Activated naive CD4-positive, alpha-beta T cell treated with anti-CD3 and anti-CD28 coated beads, Interleukin-2, amount 50 U/mL, for 16 hours (primary cell): Measurements from ENCODE around the gene TMEM53.
A peak's percentile ranks its signal among the peaks of the same experiment; 100 is the strongest.
"Not testable (repeated sequence)": the region's sequence is repeated elsewhere in the genome, so short reads cannot be mapped to it uniquely, and the experiment has no call there.

Experiments
- DNase-seq: peaks from one replicate; pipeline ENCODE4 v3.0.0-alpha.2; 2020

The TMEM53 gene

DNA sequence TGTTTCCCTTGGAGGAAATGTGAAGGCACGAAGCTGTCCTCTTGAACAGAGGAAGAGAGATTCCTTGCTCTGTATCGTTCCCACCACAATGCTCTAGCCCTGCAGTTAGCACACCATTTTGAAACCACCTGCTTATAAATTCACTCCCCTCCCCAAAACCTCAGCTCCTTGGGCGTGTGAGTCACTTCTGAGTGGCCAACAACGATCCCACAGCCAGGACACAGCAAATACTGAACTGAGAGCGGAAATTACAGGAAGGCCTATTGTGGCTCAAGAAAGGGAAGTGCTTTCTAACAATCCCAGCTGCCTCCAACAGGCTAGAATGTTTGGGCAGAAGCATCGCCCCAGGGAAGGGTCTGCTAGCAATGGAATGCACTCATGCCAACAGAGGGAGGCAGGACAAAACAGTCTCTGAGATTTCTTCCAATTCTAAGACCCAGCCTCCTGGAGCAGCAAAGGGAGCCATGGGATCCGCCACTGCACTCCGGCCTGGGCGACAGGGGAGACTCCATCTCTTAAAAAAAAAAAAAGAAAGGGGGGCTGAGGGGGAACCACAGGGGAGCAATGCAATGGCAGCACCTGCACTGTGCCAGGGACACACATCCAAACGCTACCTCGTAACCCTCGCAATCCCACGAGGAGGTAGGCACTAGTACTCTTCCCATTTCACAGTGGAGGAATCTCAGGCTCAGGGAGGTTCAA is 1.9 kb downstream of the TMEM53 start:
- no peak for DNase-seq

GRCh38 chr1:44670751-44671640 is 3.3 kb downstream of the TMEM53 start:
- no peak for DNase-seq

GRCh38 chr1:44666719-44667118 is 7.6 kb downstream of the TMEM53 start:
- not testable (repeated sequence) for DNase-seq

- peak; percentile 37 for DNase-seq
Observed at GRCh38 chr1:44664730-44665370, 9.4 kb downstream of the TMEM53 start.

DNA sequence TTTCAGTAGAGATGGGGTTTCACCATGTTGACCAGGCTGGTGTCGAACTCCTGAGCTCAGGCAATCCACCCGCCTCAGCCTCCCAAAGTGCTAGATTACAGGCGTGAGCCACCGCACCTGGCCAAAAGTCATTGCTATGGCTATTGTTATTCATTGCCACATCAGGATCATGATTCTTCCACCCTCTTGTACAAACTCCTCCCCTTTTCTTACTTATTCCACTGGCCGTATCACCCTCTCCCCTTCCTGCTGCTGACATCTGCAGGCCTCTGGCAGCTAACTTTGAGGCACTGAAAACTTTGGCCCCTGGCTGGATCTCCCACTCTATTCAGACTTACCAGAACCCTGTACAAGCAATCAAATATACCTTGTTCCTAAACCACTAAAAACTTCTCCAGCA is 10.9 kb downstream of the TMEM53 start:
- DNase-seq: no peak

GRCh38 chr1:44662683-44663030 is 11.6 kb downstream of the TMEM53 start:
- DNase-seq: no peak

GRCh38 chr1:44661781-44662682 is 12.2 kb downstream of the TMEM53 start:
- DNase-seq: no peak

DNA sequence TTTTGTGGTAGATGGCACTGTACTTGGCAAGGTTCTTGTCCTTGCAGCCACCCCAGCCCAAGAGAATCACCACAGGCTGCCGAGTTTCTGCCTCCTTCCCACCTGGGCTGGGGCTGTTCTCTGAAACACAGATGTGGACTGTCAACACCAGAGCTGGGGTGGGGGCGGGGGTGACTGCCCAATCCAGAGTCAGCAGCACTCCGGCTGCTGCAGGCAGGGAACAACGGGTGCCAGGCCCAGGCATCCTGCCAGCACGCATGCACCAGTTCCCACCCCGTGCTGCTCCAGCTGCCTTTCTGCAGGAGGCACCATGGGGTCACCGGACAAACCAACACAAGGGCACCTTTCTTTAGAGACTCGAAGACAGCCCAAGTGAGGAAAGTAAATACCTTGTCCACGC is 14.1 kb downstream of the TMEM53 start:
- no peak for DNase-seq

DNA sequence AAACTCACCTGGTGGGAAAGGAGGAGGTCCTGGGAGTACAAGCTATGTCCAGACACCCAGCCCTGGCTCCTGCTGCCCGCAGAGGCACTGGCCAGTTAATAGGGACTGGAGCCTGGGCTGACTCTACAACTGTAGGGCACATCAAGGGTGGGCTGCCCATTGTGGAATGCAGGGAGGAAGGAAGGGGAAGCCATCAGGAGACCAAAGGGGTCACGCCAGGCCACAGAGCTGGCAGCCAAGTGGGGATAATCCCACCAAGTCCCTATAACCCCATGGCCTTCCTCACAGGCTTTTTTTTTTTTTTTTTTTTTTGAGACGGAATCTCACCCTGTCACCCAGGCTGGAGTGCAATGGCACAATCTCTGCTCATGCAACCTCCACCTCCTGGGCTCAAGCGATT is 14.7 kb downstream of the TMEM53 start:
- DNase-seq: no peak

- DNase-seq: no peak
Observed at GRCh38 chr1:44655609-44656008, 18.7 kb downstream of the TMEM53 start.

DNA sequence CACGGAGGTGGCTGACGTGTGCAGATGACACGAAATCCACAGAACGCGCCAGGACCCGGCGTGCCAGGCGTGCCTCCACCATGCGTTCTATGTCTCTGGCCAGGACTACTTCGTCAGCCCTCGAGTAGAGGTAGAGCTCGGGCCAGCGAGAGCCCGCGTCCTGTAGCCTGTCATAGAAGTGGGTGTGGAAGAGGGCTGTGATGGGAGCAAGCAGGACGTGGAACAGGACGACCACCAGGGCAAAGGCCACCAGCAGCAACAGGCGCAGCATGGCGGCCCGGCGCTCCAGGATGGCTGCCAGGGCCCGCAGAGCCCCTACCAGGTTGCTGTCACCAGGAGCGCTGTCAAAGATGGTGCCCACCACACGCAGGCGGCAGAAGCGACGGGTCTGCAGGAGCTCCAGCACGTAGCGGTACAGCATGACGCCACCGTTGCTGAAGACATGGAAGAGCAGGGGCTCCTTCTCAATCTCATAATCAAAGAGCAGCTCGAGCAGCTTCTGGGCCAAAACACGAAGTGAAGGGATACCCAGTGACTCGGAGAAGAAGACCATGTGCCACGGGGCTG is 19.6 kb downstream of the TMEM53 start:
- no peak for DNase-seq

DNA sequence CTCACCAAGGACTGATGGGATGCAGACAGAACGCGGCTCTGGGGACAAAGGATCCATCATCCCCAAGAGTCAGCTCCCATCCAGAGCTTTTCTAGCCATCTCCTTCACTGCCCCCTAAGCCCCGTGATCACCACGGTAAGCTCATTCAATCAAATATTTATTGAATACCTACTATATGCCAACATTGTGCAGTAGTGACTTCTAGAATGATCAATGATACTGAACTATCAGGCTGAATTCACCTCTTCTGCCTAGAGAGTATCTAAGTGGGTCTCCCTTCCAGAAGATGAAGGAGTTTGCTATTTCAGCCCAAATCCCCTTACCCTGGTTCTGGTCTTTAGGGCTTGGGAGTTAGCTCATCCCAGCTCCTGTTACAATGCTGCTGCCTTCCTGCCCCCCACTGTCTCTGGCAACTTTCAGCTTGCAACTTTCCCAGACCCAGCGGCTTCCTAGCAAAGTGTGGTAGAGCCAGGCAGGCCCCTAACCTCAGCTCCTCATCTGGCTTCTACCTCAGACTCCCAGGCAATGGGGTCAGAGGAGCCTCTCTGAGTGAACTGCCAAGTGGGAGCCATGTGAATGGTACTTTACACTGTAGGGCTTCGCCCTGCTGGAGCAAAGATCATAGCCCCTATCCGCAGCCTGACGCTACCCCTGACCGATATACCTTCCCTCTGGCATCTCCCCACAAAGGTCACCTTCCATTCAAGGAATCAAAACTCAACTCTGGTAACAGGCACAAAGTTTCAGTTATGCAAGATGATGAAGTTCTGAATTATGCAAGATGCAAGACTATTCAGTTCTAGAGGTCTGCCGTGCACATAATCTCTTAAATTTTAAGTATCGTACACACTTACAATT is 20.9 kb downstream of the TMEM53 start:
- no peak for DNase-seq

GRCh38 chr1:44652445-44653106 is 21.7 kb downstream of the TMEM53 start:
- peak; percentile 75 for DNase-seq

GRCh38 chr1:44651069-44651468 is 23.2 kb downstream of the TMEM53 start:
- DNase-seq: no peak

- DNase-seq: no peak
Observed at GRCh38 chr1:44650159-44650831, 24.0 kb downstream of the TMEM53 start.

DNA sequence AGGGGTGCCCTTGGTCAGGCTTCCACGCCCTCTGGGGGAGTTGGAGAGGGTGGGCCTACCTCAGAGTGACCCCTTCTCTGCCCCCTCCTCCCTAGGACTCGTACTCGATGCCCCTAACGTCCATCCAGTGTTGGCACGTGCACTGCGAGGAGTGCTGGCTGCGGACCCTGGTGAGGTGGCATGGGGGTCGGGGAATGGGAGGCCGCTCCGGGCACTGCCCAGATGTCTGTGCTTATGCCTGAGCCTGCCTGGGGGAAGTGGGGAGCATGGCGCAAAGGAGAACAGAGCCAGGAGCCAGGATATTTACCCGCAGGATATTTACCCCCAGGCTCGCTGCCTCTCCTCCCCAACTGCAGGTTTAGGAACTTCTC is 24.5 kb downstream of the TMEM53 start:
- DNase-seq: no peak

DNA sequence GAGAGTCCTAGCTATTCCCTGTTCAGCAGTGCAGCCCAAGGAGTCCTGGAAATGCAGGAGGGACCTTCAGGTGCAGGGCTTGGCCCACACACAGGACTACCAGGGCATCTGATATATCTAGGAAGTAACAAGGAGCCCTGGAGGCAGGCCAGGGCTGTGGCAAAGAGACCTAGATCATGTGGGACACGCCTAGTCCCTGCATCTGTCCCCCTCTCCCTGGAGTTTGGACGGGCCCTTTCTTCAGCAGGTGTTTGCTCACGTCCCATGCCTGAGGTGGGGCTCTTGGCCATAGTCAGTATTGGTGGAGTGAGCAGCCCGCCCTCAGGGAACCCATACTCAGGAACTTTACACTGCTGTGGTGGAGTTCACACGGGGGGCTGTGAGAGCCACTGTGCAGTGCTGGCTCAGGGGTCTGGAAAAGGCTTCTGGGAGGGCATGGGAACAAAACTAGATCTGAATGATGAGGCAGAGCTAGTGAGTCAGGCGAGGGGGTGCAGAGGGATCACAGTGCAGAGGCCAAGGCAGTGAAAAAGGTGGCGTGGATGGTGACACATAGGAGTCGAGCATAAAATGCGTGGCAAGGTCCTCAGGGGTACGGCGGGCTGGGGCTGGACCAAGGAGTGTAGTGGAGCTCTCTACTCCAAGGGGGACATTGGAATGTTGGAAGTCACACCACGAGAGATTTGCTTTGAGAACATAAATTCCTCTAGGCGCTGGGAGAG is 25.6 kb downstream of the TMEM53 start:
- DNase-seq: no peak

DNA sequence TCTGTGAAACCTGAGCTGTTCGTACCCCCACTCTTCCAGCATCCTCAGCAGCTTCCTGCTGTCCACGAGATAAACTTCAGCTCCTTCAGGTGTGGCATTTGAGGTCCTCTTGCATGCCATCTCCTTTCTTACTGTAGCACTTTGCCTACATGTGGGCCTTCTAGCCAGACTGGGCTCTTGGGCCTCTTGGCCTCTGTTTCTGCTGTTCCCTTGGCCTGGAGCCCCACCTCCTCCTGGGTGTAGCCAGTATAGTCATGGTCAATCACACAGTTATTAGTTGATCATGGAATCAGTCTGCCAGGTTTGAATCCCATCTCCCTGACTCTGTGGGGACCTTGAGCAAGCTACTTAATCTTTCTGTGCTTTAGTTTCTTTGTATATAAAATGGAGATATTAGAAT is 26.4 kb downstream of the TMEM53 start:
- no peak for DNase-seq

GRCh38 chr1:44646261-44647110 is 27.8 kb downstream of the TMEM53 start:
- DNase-seq: no peak
